Kasumi-1 (cell line): Measurements from ENCODE around the gene IL22RA1.

Experiments used
- DNase-seq, 2 experiments: peaks; one replicate each; lab custom pipeline; 2025; lab: John Stamatoyannopoulos, UW

IL22RA1 gene

GRCh38 chr1:24074817-24075589, 67.9 kb downstream of the IL22RA1 start:
- no peak for DNase-seq

- no peak for DNase-seq
These were observed 68.7 kb downstream of the IL22RA1 start for GRCh38 chr1:24074196-24074595.

DNA sequence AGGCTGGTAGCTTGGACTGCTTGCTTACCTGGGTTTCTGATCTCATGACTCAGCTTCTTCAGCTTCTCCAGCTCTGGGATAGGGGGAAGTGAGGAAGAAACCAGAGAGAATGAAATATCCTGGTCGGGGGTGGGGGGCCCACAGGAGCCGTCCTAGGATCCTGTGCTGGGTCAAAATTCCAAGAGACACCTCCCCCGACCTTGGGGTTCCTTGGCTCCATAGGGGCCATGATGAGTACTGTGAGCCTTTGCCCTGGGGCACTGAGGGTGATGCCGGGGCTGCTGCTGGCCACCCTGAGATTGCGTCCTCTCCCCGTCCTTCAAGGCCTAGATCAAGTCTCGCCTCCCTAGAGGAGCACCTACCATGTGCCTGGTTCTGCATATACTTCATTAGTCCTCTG, 71.0 kb downstream of the IL22RA1 start:
- DNase-seq = no peak

- peak; percentile 76 to 79 for DNase-seq
These were observed 72.0 kb downstream of the IL22RA1 start for GRCh38 chr1:24070821-24071393.

- DNase-seq = no peak
These were observed 73.1 kb downstream of the IL22RA1 start for GRCh38 chr1:24069817-24070216.
